CD4-positive, alpha-beta T cell treated with Interleukin-21 for 1 hour (primary cell): ENCODE data around the gene MIXL1.
"Not testable (repeated sequence)": the region's sequence is repeated elsewhere in the genome, so short reads cannot be mapped to it uniquely, and the experiment has no call there.

Experiments used
- DNase-seq: peaks from one replicate; pipeline ENCODE4 v3.0.0-alpha.2; 2020

The MIXL1 gene

DNA sequence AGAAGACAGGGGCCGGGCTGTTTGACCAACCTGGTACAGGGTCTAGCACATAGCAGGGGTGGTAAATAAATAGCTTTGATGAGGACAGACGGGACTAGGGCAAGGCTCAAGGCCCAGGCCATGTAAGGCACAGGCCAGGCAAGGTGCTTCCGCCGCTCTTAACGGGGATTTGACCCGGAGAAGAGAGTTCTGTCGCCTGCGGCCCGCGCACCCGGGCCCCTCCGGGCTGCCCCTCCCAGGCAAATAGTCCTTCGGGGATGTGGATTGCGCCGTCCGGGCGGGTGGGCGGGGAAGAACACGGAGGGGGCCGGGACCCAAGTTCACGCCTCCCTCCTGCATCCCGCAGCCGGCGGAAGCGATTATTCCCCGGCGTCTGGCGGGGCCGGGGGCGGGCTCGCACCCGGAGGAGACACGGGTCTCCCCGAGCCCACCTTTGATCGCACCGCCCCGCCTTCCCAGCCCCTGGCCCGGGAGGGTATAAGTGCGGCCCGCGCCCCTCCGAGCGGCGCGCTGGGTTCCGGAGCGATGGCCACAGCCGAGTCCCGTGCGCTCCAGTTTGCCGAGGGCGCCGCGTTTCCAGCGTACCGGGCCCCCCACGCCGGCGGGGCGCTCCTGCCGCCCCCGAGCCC lies at the start of gene MIXL1:
MIXL1 (plus strand) TSS at position 508 of the 629 bp plus-strand sequence; CDS start at position 526, 18 bp downstream.
- DNase-seq, result no peak

DNA sequence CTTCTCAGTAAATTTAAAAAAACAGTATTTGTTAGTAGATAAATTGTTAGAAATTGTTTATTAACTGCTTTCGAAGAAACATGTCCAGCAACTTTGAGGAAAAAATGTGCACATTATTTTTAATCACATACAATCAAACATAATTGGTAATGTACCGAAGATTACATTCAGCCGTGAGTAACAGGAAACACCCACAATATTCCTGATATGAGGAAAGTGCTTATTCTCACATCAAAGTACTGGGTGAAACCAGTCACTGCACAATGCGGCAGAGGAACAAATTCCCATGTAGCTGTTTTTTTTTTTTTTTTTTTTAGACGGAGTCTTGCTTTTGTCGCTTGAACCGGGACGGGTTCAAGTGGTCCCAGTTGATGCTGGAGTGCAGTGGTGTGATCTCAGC lies 46.6 kb upstream of the MIXL1 start:
- DNase-seq, result no peak

DNA sequence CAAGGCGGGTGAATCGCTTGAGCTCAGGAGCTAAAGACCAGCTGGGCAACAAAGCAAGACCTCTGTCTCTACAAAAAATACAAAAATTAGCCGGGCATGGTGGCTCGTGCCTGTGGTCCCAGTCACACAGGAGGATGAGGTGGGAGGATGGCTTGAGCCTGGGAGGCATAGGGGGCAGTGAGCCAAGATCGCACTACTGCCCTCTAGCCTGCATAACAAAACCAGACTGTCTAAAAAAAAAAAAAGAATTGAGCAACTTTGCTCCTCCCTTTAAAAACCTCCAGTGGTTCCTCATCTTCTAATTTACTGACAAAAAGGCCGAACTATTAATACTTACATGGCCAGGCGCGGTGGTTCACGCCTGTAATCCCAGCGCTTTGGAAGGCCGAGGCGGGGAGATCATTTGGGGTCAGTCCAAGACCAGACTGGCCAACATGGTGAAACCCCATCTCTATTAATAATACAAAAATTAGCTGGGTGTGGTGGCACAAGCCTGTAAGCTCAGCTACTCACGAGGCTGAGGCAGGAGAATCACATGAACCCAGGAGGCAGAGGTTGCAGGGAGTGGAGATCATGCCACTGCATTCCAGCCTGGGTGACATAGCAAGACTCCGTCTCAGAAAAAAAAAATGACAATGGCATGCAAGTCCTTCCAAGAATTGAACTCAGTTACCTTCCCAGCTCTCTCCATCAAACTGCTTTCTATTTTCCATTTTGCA lies 41.3 kb upstream of the MIXL1 start:
- DNase-seq, result no peak

DNA sequence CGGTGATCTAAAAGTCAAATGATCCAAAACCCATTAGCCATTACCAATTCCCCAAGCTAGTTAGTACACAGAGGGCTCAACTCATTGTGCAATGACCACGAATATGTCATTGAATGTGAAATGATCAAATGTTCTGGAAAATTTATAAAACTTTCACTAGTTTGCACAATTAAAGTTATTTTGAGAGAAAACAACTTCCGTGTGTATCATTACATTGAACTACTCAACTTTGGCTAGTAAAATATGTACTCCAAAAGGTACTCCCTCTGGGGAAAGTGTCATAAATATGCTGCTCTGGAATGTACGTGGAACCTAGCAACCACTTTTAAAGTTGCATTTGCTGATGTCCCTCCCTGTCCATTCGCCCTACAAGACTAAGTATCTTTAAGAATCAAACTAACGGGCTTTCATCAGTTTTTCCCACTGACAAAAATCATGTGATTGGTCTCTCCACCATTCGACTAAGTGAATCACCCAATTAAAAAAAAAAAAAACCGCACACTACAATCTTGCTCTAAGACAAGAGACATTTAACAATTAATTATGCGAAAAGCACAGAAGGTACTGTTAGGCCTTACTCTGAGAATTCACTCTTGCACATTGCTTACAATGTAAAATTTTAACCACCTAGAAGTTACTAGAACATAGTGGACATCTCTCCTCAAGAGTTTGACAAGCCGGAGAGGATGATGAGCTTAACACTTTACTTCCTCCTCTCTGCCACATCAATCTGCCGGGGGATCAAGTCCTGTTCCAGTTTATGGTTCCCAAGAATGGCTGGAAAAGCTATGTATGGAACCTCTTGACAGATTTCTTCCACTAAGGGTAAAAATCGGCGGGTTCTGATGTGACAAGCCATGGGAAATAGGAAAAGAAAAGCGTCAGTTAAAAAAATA lies 38.1 kb upstream of the MIXL1 start:
- DNase-seq, result peak; percentile 4

DNA sequence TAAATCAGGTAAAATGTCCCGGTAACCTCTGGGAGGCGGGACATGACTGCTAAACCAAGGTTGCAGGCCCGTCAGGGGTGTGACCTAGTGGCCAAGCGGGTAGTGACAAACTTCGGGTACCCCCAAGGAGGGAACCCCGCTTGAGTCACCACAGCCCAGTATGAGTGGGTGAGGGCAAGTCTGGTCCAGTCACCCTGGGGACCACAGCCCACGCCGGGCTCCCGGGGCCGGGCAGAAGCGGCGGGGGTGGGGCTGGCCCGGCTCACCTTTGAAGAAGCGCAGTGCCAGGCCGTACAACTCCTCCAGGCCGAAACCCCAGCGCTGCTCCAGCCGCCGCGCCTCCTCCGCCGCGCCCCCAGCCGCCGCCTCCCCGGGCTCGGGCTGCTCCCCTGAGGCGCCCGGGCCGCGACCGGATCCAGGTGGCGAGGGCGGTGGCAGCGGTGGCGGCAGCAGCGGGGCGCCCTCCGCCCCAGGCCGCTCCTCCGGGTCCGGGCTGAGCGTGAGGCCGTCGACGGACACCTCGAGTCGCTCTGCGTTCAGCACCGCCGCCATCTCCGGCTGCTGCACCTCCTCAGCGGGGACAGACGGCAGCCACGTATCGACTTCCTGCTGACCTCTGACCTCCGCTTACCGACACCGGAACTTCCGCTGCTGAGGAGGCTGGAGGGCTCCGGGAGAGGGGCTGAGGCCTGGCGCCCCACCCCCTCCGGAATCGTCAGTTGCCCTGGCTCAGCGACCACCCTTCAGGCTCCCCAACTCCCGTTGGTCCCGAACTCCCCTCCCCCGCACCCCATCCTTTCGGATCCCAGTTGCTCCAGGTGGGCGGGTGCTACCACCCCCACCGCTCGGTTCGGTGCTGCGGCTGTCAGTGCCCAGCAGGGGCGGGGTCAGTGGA lies 37.1 kb upstream of the MIXL1 start, which contains the start of gene ACBD3:
ACBD3 (minus strand) TSS at position 618 of the 895 bp plus-strand sequence; CDS start at position 552, 66 bp downstream.
- peak; percentile 86 for DNase-seq

DNA sequence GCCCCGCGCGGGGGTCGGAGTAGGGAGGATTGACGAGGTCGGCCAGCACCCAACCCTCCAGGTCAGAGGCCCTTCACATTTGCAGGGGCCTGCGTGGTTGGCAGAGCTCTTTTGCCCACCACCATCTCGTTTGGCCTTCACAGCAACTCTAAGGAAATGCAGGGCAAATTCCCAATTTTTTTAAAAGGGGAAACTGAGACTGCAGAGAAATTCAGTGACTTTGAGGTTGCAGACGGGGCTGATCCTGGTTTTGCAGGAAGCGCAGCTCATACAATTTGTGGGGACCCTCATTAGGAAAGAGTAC lies 36.5 kb upstream of the MIXL1 start:
- no peak for DNase-seq

DNA sequence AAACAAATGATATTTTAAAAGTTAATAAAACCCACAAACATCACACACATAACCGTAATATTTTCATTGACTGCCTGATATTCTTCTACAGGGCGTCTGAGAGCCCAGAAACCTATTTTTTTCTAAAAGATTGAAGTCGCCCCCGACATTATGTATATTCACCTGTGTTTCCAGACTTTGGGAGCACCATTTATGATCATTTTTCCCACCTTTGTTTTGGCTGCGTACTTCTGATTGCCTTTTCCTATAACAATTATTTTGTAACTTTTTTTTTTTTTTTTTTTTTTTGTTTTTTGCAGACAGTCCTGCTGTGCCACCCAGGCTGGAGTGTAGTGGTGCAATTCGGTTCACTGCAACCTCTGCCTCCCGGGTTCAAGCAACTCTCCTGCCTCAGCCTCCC lies 36.1 kb upstream of the MIXL1 start:
- no peak for DNase-seq

DNA sequence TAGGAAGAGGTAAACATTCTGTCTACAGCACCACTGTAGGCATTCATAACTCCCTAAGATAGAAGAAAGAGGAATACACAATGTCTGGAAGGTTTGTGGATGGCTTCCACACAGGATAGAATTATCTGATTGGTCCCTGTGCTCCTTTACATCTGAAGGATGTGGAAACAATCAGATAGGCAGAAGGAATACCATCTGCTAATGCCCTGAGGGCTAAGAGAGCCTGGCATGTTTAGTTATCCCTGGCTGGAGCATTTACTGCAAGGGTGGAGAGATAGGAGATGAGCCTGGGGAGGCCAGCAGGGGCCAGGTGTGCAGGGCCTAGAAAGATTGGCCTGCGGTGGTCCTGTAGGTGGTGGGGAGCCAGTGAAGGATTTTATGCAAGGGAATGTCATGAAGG lies 28.3 kb upstream of the MIXL1 start:
- no peak for DNase-seq

DNA sequence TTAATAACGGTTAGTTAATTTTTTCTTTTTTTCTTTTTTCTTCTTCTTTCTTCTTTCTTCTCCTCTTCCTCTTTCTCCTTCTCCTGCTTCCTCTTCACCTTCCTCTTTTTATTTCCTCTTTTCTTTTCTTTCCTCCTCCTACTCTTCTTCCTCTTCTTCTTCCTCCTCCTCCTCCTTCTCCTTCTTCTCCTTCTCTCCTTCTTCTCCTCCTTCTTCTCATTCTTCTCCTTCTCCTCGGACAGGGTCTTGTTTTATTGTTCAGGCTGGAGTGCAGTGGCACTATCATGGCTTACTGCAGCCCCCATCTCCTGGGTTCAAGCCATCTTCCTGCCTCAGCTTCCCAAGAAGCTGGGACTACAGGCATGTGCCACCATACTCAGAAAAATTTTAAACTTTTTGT lies 23.5 kb upstream of the MIXL1 start:
- DNase-seq, result no peak

DNA sequence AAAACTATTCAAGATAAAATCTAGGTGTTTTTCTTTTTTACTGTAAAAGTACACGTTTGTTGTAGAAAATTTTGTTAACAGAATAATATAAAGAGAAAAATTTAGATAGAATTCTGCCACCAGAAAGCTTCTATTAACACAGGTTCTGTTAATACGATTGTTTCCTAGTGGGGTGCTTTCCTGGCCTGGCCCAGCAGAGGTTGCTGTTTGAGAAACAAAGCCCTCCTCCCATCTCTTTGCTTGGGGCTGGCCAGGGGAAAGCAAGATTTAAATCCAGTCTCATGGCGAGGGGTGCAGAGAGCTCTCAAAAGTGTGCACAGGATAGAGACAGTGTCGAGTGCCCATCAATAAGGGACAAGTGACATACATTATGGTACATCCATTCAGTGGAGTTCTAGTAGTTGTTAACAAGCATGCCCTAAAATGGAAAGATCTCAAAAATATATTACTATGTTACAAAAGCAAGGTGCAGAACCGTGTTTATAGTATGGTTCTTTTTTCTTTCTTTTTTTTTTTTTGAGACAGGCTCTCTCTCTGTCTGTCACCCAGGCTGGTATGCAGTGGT lies 22.4 kb upstream of the MIXL1 start:
- no peak for DNase-seq

DNA sequence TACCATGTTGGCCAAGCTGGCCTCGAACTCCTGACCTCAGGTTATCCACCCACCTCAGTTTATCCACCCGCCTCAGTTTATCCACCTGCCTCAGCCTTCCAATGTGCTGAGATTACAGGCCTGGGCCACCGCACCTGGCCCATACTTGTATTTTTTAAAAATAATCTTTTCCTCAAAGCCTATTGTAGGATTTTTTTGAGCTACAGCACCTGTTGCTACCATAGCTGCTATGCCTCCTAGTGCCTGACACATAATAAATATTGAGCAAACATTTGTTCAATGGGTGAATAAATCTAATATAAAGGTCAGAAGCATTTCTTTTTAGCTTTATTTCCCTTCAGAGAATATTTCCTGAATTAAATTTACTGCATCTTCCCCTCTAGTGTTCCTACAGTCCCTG lies 21.2 kb upstream of the MIXL1 start:
- DNase-seq, result no peak

DNA sequence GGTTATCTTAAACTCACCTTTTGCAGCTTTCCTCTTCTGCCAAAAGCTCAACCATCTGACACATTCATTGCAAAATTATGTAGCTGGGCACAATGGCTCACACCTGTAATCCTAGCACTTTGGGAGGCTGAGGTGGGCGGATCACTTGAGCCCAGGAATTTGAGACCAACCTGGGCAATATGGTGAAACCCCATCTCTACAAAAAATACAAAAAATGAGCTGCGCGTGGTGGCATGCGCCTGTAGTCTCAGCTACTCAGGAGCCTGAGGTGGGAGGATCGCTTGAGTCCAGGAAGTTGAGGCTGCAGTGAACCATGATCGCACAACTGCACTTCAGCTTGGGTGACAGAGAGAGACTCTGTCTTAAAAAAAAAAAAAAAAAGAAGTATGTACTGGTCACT lies 20.8 kb upstream of the MIXL1 start:
- not testable (repeated sequence) for DNase-seq

DNA sequence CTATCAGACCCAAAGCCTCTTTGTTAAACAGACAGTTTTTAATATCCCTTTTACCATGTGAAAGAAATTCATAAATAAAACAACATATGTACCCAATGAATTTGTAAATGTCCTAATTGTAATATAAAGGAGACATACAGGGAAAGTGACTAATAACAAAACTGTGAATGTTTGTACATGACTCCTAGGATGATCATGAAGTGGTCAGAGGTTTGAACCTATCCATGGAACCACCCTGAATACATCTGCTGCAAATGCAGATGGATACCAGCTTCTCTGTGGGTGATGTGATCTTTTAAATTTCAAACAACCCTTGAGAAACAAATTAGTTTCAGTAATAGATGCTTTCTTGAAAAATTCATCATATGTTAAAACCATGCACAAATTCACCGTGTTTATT lies 20.2 kb upstream of the MIXL1 start:
- DNase-seq, result no peak

DNA sequence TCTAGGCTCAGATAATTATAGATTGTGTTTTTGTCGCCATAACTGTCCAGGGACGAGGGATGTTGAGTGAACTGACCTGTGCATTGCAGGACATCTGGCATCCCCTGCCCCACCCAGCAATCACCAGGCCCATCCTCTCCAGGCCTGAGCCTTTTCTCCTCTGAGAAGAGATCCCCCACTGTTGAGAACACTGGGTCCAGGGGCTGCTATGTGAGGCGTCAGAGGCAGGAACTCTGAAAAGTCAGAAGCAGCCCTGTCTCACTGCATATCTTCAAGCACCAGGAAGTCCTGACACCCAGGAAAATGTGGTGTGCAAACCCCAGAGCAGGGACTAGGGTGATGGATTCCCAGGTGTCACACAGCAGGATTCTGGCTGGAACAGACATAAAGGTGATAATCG lies 19.8 kb upstream of the MIXL1 start:
- DNase-seq, result no peak

DNA sequence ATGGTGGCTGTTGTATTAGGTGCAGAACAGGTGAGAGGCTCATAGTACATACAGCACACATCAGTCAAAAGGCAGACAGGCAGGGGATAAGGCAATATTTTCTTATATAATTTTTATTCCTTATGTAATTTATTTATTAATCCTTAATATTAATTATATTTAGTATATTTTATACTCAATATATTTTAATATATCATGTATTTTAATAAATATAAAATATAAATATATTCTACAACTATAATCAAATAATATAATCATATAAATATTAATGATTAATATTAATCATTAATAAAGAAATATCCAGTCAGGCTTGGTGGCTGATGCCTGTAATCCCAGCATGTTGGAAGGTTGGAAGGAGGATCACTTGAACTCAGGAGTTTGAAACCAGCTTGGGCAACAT lies 19.3 kb upstream of the MIXL1 start:
- no peak for DNase-seq

DNA sequence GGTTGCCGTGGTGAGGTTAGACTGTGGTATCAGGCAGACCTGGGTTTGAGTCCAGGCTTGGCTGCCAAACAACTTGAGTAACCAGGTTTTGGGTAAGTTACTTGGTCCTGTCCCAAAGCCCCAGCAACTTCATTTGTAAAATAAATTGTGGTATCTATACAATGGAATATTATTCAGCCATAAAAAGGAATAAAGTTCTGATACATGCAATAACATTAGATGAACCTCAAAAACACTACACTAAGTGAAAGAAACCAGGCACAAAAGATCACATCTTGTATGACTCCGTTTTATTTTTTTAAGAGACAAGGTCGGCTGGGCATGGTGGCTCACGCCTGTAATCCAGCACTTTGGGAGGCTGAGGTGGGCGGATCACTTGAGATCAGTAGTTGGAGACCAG lies 16.4 kb upstream of the MIXL1 start:
- no peak for DNase-seq

DNA sequence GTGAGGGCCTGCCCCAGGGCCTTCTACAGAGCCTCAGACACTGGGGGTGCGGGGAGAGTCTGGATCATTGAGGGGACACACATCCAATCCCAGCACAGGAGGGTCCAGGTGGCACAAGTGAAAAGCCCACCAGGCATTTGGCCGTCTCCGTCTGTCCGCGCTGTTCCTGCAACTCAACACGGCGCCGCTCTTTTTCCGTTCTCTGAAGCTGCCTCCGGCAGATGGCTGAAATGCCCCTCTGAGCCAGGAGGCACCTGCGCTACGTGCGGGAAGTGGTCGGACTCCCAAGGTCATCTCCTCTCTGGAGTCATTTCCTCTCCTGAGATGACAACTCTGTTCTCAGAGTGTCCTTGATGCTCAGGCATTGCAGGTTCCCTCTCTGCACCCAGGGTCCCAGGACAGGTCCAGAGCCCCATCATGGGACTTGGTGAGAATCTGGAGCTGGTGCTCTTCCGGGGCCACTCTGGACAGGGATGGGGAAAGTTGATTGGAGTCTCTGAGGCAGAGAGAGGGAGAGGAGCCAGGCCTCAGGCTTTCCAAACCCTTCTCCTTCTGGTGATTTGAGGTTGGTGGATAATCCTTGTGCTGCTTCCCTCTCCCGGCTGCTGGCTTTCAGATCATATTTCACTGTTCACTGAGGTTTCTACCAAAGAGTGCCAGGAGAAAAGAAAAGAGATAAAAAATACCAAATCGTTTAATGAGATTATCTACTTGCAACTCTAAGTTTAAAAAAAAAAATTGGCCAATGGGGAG lies 14.0 kb upstream of the MIXL1 start:
- DNase-seq, result no peak

DNA sequence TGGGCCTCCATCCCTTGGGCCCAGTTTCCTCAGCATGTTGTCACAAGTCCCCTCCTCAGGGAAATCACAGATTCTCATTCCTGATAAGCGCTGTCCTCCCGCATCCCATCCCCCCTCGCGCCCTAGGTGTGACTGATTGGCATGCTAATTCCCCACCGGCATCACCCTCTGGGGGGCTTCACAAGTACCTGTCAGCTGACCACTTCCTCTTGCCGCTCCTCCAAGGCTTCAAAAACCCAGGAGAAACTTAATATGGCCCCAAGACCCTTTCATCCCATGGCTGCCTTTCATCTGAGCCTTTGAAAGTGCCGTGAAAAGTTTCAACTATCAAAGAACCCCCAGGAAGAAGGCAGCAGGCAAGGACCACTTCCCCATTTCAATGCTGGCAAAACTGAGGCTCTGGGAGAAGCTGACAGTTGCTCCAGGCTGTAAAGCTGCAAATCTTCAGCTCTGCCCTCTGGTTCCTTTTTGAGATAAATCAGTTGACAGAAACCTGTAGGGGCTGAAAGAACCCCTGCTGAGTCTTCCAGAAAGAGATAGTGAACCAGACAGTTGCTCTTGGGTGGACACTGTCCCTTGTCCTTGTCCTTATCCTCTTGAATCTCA lies 12.8 kb upstream of the MIXL1 start:
- DNase-seq, result no peak

DNA sequence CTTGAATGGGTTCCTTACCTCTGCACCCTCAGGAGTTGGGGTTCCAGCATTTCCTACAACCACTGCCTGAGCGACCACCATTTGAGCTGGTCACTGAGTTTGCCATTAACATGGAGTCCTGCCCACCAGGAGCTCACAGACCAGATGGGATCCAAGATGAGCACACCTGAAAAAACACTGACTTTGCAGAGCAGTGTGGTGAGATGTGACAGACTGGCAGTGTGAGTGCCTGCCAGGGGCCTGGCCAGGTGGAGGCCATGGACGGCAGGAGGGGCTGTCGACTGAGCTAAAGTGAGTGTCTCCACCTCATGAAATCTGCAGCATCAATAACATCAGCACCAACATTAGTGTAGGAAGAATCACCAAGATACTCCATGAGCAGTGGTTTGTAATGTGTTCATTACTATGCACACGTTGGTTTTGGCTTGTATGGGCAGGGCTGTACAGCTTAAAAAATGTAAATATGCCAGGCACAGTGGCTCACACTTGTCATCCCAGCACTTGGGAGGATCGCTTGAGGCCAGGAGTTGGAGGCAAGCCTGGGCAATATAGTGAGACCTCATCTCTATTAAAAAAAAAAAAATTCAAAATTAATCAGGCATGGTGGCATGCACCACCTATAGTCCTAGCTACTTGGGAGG lies 12.2 kb upstream of the MIXL1 start:
- no peak for DNase-seq

DNA sequence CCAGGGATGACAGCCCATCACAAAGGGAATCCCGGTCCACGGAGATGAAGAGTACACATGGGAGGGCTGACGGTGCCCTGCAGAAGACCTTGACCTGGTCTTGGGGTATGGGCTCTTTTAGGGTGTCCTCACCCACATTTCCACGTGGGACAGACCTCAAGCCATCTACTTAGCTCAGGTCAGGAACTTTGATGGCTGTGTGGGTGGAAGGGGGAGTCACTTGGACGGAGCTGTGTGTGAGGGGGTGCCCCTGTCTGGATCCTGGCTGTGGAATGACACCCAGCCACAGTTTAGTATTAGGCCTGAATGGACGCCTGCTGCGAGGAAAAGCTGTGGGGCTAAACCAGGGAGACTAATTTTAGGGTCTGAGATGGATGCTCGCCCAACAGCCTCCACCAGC lies 10.9 kb upstream of the MIXL1 start:
- DNase-seq, result no peak

DNA sequence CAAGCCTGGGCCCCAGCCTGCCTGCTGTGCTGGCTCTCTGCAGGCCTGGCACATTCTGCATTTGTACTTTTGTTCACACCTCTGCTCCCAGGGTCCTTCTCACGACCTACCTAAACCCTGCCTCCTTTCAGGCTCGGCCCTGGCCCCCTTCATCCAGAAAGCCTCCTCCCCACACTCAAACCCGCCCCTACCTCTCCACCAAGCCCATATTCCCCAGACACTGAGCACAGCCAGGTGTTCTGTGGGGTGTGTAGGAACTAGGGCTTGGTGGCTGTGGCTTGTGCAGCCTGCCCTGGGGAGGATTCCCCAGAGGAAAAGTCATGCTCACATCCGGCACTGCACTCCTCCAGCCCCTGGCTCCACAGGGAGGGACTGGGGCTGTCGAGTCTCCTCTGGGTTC lies 8.2 kb upstream of the MIXL1 start:
- DNase-seq, result no peak
